Heart left ventricle (tissue), 16 donors: Measurements from ENCODE around the gene ADCY5. TPM values are rescaled to one million over a fixed set of nuclear protein-coding genes. Genes with fewer than 3 reads are reported as not detected.

Experiments
- ATAC-seq, 4 donors: fragments of 200-7000 bp; cut with Tn5 transposase; one replicate each; pipeline ENCODE4 v1.9.1; 2020 to 2022; ENCODE audit warnings: moderate library complexity in 4 of 4, mild to moderate bottlenecking in 3 of 4, moderate number of reproducible peaks in 1 of 4
- DNase-seq, 5 donors: peaks; one replicate each; pipeline ENCODE4 v3.0.0-alpha.2; 2020
- H3K27ac ChIP-seq, 12 donors: fragments of 200-600 bp; sonication (generic) in 4 of 12; one replicate each; pipeline versions ENCODE4 v1.5.0 to v1.8.0; 2016 to 2022; ENCODE audit warnings: mild to moderate bottlenecking in 2 of 12
- H3K27me3 ChIP-seq, 9 donors: fragments of 200-600 bp; sonication (generic) in 2 of 9; one replicate each; pipeline versions ENCODE4 v1.5.1 to v1.8.0; 2016 to 2022; ENCODE audit warnings: mild to moderate bottlenecking in 3 of 9
- H3K36me3 ChIP-seq, 9 donors: fragments of 200-600 bp; sonication (generic) in 2 of 9; one replicate each; pipeline versions ENCODE4 v1.5.0 to v1.8.0; 2018 to 2022; ENCODE audit warnings: mild to moderate bottlenecking in 2 of 9
- H3K4me1 ChIP-seq, 12 donors: fragments of 200-600 bp; sonication (generic) in 4 of 12; one replicate each; pipeline versions ENCODE4 v1.5.0 to v1.8.0; 2016 to 2022; ENCODE audit warnings: mild to moderate bottlenecking in 3 of 12
- H3K4me3 ChIP-seq, 12 donors: fragments of 200-600 bp; sonication (generic) in 4 of 12; one replicate each; pipeline versions ENCODE4 v1.5.0 to v1.8.0; 2017 to 2022; ENCODE audit warnings: mild to moderate bottlenecking in 9 of 12, moderate library complexity in 4 of 12
- H3K9me3 ChIP-seq, 12 donors: fragments of 200-600 bp; sonication (generic) in 4 of 12; one replicate each; pipeline versions ENCODE4 v1.5.0 to v1.8.0; 2016 to 2022; ENCODE audit warnings: mild to moderate bottlenecking in 1 of 12
- CTCF ChIP-seq, 12 donors: fragments of 200-600 bp; sonication (generic) in 4 of 12; IDR thresholded peaks; one replicate each; pipeline versions ENCODE4 v1.5.0 to v1.8.0; 2018 to 2022; ENCODE audit warnings: antibody characterized with exemption in 12 of 12, mild to moderate bottlenecking in 5 of 12
- POLR2A ChIP-seq, 2 donors: fragments of 450-650 bp; IDR thresholded peaks; one replicate each; pipeline ENCODE4 v1.6.1; 2017; ENCODE audit warnings: antibody characterized with exemption in 2 of 2, mild to moderate bottlenecking in 2 of 2, moderate library complexity in 2 of 2
- WGBS, 4 donors: extraction: QIAGEN DNeasy Blood & Tissue Kit in 2 of 4; methylation state at CpG; one replicate each; pipeline versions ENCODE4 v1.1.5 to v1.1.7; 2013 to 2018; 5-methylcytosine and 5-hydroxymethylcytosine counted together
- intact Hi-C, 10 donors: fragments of 100-400 bp; cut with DNase I; formaldehyde crosslinking; loops; one replicate each; pipeline versions ENCODE4 v1.11.1 to v1.14.2; 2022
- polyA plus RNA-seq, 2 donors: library from polyadenylated mRNA; stranded (reverse); fragments of 200-250 nt; gene quantifications; one replicate each; pipeline ENCODE4 v1.2.3, GENCODE V29; 2013
- total RNA-seq, 9 donors: library from RNA; depleted of rRNA in 2 of 9; stranded (reverse); fragments of >200 nt in 2 of 9; fragmentation: NEBNext Ultra II Directional in 3 of 9; extraction: Animal tissue kit (Norgen Biotek cat#: 25700) in 3 of 9; gene quantifications; one replicate each; pipeline versions ENCODE4 v1.1.0 to v1.2.4, GENCODE V29; 2016 to 2023
- donor health status: ischemic (EF 13 %, LVEDD 7.1; RV severe dilation, severe dysfunction).
- donor health status: healthy with polysubstance abuse.
- donor health status: DM: no; HTN: yes; CAD: no.
- donor health status: DM: no; HTN: no; CAD: no.
- donor health status: ischemic (EF 25% LVEDD 6.9; RV normal size, moderate dysfunction).
- donor health status: ischemic (EF 25% LVEDD 5.7; RV mildly dilated, moderate dysfunction).
- donor health status: healthy.
- donor health status: DM: yes; HTN: yes; CAD: no.
- donor health status: ischemic (EF 35%, LVEDD 5.7; RV mildly dilated, moderate dysfunction).
- donor health status: nonischemic (EF 11% LVEDD 7.7; RV severe dilation, severe dysfunction).
- donor health status: DM: yes; HTN: yes; CAD: no.
- donor health status: PGD.
- donor health status: ischemic (EF 29% LVEDD 5.4; RV normal size, mild dysfunction).
- donor health status: nonischemic (EF 23%, LVEDD 6.1; RV moderate dilation, normal function).

The ADCY5 gene
- total and polyA plus RNA-seq, 11 donors: 78.5 to 276 (median 167) TPM

GRCh38 chr3:123272547-123272946 is 176.3 kb downstream of the ADCY5 start:
- intact Hi-C loops: no loop called here
- Histone ChIP-seq H3K4me3 (no peak overlapping the region), H3K27ac (no peak overlapping the region), H3K4me1 (peaks cover 0 to 26% (median 1%) of the 10 kb centered on the region in 12 donors), H3K36me3 (peaks cover 0 to 10% (median 0%) of the 10 kb centered on the region in 9 donors), H3K9me3 (no peaks in the 10 kb centered on the region), H3K27me3 (no peaks in the 10 kb centered on the region)
- WGBS, 4 donors: 95 to 98% (median 97%) methylated on average over 2 of the region's 2 CpGs
- ATAC-seq: no peak
- TF ChIP-seq CTCF (IDR thresholded peaks at IDR 0.05): no peak
- TF ChIP-seq POLR2A (IDR thresholded peaks at IDR 0.05): no peak
- no peak for DNase-seq

- intact Hi-C loops: no loop called here
- DNase-seq (peak in 2 of 5 donors; percentile 48 to 59), ATAC-seq (peak; percentile 72 to 84 (median 82))
- no peak for TF ChIP-seq POLR2A (IDR thresholded peaks at IDR 0.05)
- no peak for TF ChIP-seq CTCF (IDR thresholded peaks at IDR 0.05)
- H3K4me1 ChIP-seq: peaks cover 0 to 26% (median 1%) of the 10 kb centered on the region in 12 donors
- H3K9me3 ChIP-seq: peaks cover 0 to 4% (median 0%) of the 10 kb centered on the region in 12 donors
- peak overlapping the region in 5 of 12 donors; percentile 2 to 36 (median 30) for H3K27ac ChIP-seq
- WGBS, 4 donors: 34 to 36% (median 35%) methylated on average over 5 of the region's 5 CpGs
- H3K36me3 ChIP-seq: peaks cover 0 to 10% (median 0%) of the 10 kb centered on the region in 9 donors
- no peaks in the 10 kb centered on the region for H3K27me3 ChIP-seq
- H3K4me3 ChIP-seq: no peak overlapping the region
Observed at GRCh38 chr3:123271466-123272159, 177.3 kb downstream of the ADCY5 start.

- 85 to 96% (median 89%) methylated on average over 2 of the region's 2 CpGs for WGBS, 4 donors
- peak overlapping the region in 2 of 12 donors; percentile 30 to 36 for H3K27ac ChIP-seq
Observed at GRCh38 chr3:123270818-123271217, 178.1 kb downstream of the ADCY5 start.

More at GRCh38 chr3:123270818-123271217, 178.1 kb downstream of the ADCY5 start:
- ATAC-seq (no peak), DNase-seq (no peak)
- H3K4me1 ChIP-seq: peaks cover 0 to 26% (median 1%) of the 10 kb centered on the region in 12 donors
- no peak overlapping the region for H3K4me3 ChIP-seq
- H3K36me3 ChIP-seq: peaks cover 0 to 10% (median 0%) of the 10 kb centered on the region in 9 donors
- intact Hi-C loops: no loop called here
- TF ChIP-seq POLR2A (IDR thresholded peaks at IDR 0.05) (no peak), CTCF (IDR thresholded peaks at IDR 0.05) (no peak)
- peaks cover 0 to 5% (median 0%) of the 10 kb centered on the region in 12 donors for H3K9me3 ChIP-seq
- H3K27me3 ChIP-seq: no peaks in the 10 kb centered on the region
